HG02938 (cell line): ENCODE results near the gene OPA1.

Source experiments
- ATAC-seq: cut with Tn5 transposase; IDR thresholded peaks from one replicate; pipeline ENCODE4 v1.9.1; 2021; ENCODE audit warnings: mild to moderate bottlenecking, moderate library complexity; ENCODE audit not compliant: unreplicated experiment

Gene OPA1

GRCh38 chr3:193734737-193735366 is 141.8 kb downstream of the OPA1 start:
- ATAC-seq: no peak

GRCh38 chr3:193735850-193736249 is 142.8 kb downstream of the OPA1 start:
- ATAC-seq: no peak

- ATAC-seq: no peak
Observed at GRCh38 chr3:193736616-193737015, 143.6 kb downstream of the OPA1 start.

GRCh38 chr3:193737191-193737751 is 144.3 kb downstream of the OPA1 start:
- ATAC-seq: no peak

- ATAC-seq: no peak
Observed at GRCh38 chr3:193742628-193743027, 149.6 kb downstream of the OPA1 start.

- ATAC-seq: no peak
Observed at GRCh38 chr3:193743702-193744047, 150.7 kb downstream of the OPA1 start.

GRCh38 chr3:193744048-193744821 is 151.2 kb downstream of the OPA1 start:
- no peak for ATAC-seq

GRCh38 chr3:193744822-193745684 is 152.0 kb downstream of the OPA1 start:
- no peak for ATAC-seq

- ATAC-seq: no peak
Observed at GRCh38 chr3:193746832-193747231, 153.8 kb downstream of the OPA1 start.
